Stimulated activated CD8-positive, alpha-beta memory T cell treated with anti-CD3 and anti-CD28 coated beads, Interleukin-7, amount 100 ng/mL, for 1 hour (primary cell): ENCODE results near the gene CEP57L1.
A peak's percentile ranks its signal among the peaks of the same experiment; 100 is the strongest.
"Not testable (repeated sequence)": the region's sequence is repeated elsewhere in the genome, so short reads cannot be mapped to it uniquely, and the experiment has no call there.

Experiments
- DNase-seq, 2 donors: peaks; one replicate each; pipeline ENCODE4 v3.0.0-alpha.2; 2020; ENCODE audit warnings: low read depth in 2 of 2

CEP57L1 gene

GRCh38 chr6:109172101-109172746, 76.9 kb downstream of the CEP57L1 start:
- no peak for DNase-seq

DNA sequence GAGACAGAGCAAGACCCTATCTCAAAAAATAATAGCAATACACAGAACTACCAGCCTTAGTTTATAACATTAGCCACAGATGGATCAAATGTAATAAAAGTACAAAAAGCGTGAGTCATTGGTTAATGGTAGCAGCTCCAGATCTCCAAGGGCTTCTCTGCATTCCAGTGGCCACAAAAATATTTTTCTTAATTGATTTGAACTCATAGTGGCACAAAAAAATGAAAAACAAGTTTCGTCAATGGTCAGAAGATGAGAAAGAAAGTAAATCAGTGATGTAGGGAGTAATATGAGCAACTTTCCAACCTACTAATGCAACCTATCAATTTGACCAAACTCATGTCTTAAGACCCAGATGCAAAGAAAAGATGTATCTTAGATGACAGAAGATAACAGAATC, 79.6 kb downstream of the CEP57L1 start:
- no peak for DNase-seq

DNA sequence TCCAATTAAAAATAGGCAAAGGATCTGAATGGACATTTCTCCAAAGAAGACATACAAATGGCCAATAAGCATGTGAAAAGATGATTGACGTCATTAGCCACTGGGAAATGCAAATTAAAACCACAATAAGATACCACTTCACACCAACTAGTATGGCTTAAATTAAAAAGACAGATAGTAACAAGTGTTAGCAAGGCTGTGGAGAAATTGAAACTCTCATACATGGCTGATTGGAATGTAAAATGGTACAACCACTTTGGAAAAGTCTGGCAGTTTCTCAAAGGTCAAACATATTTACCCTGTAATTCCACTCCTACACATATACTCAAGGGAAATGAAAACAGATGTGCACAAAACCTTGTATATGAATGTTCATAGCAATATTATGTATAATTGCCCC, 83.6 kb downstream of the CEP57L1 start:
- no peak for DNase-seq

GRCh38 chr6:109179507-109179906, 84.2 kb downstream of the CEP57L1 start:
- no peak for DNase-seq

- DNase-seq: no peak
These were observed 87.3 kb downstream of the CEP57L1 start for GRCh38 chr6:109182578-109182977.

GRCh38 chr6:109183109-109183650, 87.9 kb downstream of the CEP57L1 start:
- DNase-seq: no peak

- DNase-seq: no peak
These were observed 89.3 kb downstream of the CEP57L1 start for GRCh38 chr6:109184638-109185037.

- DNase-seq: no peak
These were observed 90.7 kb downstream of the CEP57L1 start for GRCh38 chr6:109186012-109186411.

GRCh38 chr6:109187399-109188114, 92.2 kb downstream of the CEP57L1 start:
- DNase-seq: peak; percentile 19 to 34

DNA sequence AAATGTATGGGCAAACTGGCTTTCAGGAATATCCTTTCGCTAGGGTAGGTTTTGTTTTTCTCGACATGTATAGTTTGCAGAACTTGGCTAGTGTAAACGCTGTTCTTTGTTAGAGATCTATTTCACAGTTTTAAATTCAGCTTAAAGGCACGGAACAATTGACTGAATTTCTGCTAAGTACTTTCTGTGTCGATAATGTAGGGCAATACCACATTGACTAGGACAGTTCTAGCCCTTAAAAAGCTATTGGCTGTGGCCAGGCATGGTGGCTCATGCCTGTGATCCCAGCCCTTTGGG, 92.8 kb downstream of the CEP57L1 start:
- no peak for DNase-seq

- not testable (repeated sequence) for DNase-seq
These were observed 96.1 kb downstream of the CEP57L1 start for GRCh38 chr6:109191368-109191767.

GRCh38 chr6:109192865-109193264, 97.6 kb downstream of the CEP57L1 start:
- no peak for DNase-seq

- DNase-seq: no peak
These were observed 99.6 kb downstream of the CEP57L1 start for GRCh38 chr6:109194880-109195279.

- DNase-seq: no peak
These were observed 101.8 kb downstream of the CEP57L1 start for GRCh38 chr6:109197061-109197460.

DNA sequence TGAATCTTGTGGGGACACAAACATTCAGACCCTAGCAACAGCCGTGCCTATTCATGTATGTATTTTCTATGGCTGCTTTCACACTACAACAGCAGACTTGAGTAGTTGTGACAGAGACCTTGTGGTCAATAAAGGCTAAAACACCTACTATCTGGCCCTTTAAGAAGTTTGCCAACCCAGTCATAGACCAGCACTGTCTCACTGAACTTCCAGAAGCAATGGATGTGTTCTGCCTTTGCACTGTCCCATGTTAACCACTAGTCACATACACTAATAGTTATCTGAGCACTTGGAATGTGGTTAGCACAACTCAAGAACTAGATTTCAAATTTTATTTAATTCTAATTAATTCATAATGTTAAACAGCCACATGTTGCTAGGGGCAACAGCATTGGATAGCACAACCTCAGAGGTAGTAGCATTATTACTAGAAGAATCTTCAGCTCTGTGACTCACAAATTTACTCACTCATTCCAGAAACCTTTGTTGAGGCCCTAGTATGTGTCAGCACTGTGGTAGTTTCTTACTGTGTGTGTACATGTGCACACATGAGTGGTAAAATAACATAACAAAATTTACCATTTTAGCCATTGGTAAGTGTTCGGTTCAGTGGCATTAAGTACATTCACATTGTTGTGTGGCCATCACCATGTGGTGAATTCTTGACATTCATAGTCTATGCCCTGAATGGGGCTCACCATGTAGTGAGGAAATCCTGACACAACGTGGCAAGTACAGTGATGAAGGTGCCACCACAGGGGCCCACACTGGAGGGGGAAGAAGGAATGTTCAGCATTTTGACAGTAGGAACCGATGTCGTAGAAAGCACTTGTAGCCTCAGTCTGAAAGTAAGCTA, 107.3 kb downstream of the CEP57L1 start:
- no peak for DNase-seq

GRCh38 chr6:109204511-109204910, 109.2 kb downstream of the CEP57L1 start:
- no peak for DNase-seq

DNA sequence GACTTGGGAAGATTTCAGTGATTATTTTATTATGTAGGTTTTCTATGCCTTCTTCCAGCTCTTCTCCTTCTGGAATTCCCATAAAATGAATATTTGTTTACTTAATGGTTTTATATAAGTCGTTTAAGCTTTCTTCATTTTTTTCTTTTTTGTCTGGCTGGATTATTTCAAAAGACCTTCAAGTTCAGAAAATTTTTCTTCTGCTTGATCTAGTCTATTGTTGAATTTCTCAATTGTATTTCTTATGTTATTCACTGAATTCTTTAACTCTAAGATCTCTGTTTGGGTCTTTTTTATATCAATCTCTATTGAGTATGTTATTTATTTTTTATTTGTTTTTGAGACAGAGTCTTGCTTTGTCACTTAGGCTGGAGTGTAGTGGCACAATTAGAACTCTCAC, 117.4 kb downstream of the CEP57L1 start:
- DNase-seq: no peak
